ENCODE results near the gene GPR155.

DNA sequence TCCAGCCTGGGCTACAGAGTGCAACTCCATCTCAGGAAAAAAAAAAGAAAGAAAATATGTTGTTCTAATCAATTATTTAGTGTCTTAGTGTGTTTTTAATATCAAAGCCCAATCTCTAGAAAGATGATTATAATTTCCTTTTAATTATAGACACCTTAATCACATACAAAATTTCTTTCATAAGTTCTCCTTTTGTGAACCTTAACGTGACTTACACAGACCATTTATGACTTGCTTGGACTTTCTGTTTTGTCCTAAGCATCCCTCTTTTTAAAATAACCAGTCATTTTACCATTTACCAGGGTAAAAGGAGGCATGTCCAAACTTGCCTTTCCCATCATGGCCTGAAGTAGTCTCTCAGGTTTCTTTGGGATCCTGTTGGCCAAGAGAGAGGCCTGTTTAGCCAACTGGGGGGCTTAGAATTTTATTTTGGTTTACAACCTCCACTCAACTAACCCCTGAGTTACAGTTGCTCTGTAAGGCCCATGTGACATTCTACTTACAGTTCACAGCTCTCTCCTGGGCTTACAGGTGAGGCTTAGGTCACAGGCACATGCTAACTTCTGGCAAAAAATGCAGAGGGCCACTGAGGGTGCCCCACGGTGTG is 23.9 kb upstream of the GPR155 start:
- no peak for TF ChIP-seq POLR2A (IDR thresholded peaks at IDR 0.05)
- TF ChIP-seq, protein P1, sequence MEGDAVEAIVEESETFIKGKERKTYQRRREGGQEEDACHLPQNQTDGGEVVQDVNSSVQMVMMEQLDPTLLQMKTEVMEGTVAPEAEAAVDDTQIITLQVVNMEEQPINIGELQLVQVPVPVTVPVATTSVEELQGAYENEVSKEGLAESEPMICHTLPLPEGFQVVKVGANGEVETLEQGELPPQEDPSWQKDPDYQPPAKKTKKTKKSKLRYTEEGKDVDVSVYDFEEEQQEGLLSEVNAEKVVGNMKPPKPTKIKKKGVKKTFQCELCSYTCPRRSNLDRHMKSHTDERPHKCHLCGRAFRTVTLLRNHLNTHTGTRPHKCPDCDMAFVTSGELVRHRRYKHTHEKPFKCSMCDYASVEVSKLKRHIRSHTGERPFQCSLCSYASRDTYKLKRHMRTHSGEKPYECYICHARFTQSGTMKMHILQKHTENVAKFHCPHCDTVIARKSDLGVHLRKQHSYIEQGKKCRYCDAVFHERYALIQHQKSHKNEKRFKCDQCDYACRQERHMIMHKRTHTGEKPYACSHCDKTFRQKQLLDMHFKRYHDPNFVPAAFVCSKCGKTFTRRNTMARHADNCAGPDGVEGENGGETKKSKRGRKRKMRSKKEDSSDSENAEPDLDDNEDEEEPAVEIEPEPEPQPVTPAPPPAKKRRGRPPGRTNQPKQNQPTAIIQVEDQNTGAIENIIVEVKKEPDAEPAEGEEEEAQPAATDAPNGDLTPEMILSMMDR (IDR thresholded peaks at IDR 0.05) = no peak
